Measurements from ENCODE around the gene PHKA1.
"Not testable (repeated sequence)": the region's sequence is repeated elsewhere in the genome, so short reads cannot be mapped to it uniquely, and the experiment has no call there.

DNA sequence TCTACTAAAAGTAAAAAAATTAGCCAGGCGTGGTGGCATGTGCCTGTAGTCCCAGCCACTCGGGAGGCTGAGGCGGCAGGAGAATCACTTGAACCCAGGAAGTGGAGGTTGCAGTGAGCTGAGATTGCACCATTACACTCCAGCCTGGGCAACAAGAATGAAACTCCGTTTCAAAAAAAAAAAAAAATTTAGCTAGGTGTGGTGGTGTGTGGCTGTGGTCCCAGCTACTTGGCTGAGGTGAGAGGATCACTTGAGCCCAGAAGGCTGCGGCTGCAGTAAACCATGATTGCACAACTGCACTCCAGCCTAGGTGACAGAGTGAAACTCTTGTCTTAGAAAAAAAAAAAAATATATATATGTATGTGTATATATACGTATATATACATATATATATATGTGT lies 161.7 kb downstream of the PHKA1 start:
- TF ChIP-seq, protein P1, sequence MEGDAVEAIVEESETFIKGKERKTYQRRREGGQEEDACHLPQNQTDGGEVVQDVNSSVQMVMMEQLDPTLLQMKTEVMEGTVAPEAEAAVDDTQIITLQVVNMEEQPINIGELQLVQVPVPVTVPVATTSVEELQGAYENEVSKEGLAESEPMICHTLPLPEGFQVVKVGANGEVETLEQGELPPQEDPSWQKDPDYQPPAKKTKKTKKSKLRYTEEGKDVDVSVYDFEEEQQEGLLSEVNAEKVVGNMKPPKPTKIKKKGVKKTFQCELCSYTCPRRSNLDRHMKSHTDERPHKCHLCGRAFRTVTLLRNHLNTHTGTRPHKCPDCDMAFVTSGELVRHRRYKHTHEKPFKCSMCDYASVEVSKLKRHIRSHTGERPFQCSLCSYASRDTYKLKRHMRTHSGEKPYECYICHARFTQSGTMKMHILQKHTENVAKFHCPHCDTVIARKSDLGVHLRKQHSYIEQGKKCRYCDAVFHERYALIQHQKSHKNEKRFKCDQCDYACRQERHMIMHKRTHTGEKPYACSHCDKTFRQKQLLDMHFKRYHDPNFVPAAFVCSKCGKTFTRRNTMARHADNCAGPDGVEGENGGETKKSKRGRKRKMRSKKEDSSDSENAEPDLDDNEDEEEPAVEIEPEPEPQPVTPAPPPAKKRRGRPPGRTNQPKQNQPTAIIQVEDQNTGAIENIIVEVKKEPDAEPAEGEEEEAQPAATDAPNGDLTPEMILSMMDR (conservative IDR thresholded peaks at IDR 0.05; ENCODE audit: low read depth in 2 of 2), result not testable (repeated sequence)
- not testable (repeated sequence) for TF ChIP-seq REST (IDR thresholded peaks at IDR 0.05; ENCODE audit: unreplicated experiment); EZH2phosphoT487 (IDR thresholded peaks at IDR 0.05; ENCODE audit: unreplicated experiment); NANOG (IDR thresholded peaks at IDR 0.05; ENCODE audit: borderline replicate concordance); ZNF331 (CRISPR knock-in tag; IDR thresholded peaks at IDR 0.05; ENCODE audit: low read depth)

Measured in GM23338 (cell line).